ENCODE measurements around the gene PRPF8.

PRPF8 gene

DNA sequence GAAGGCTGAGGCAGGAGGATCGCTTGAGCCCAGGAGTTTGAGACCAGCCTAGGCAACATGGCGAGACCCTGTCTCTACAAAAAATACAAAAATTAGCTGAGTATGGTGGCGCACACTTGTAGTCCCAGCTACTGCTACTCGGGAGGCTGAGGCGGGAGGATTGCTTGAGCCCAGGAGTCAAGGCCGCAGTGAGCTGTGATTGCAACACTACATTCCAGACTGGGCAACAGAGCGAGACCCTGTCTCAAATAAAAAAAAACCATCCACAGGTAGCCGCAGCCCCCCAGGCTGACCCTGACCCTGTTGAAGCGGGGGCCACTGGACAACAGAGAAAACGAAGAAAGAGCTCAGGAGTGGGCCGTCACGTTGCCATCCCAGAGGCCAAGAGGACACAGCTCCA lies 60.0 kb downstream of the PRPF8 start:
- no peak for DNase-seq

DNA sequence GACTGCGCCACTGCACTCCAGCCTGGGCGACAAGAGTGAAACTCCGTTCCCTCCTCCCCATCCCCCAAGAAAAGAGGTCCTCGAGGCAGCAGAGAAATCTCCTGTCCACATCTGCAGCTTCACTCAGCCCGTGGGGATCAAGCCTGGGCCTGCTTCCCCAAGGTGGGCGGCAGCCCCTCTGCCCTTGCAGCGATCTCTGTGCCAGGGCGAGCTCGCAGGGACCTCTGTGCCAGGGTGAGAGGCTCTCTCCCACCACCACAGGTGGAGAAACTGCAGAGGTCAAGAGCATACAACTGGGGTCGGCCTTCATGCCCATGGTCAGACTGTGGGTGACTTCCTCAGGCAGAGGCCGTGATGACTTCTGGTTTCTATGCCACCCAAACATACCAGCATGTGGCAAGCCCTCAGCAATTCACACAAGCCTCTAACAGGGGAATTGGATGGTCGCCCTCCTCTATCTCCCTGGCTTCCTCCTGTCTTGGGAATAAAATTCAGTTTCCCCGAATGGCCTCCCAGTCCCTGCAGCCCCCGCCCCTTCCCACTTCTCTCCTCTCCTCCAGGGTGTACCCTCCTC lies 61.5 kb downstream of the PRPF8 start:
- no peak for DNase-seq

GRCh38 chr17:1621273-1621954 lies 63.3 kb downstream of the PRPF8 start:
- no peak for DNase-seq

DNA sequence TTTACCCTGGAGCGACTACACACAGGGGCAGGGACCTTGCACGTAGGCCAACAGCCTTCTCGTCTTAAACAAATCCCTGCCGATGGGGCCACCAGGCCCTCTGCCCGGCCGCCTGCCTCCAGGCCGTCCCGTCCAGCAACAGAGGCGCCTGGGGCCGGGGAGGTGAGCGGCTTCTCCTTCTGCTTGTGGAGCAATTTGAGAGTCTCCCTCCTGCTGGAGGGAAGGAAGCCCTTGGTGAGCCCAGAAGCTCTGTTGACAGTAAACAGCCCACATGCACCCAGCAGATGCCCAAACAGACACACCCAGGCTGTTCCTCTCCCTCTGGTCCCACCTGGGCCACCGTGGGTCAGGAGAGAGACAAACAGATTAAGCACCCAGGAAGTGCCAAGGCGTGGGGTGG lies 64.2 kb downstream of the PRPF8 start:
- DNase-seq: no peak

- no peak for DNase-seq
These were observed 67.0 kb downstream of the PRPF8 start for GRCh38 chr17:1617620-1618174.

- DNase-seq: no peak
These were observed 68.6 kb downstream of the PRPF8 start for GRCh38 chr17:1616101-1616500.

DNA sequence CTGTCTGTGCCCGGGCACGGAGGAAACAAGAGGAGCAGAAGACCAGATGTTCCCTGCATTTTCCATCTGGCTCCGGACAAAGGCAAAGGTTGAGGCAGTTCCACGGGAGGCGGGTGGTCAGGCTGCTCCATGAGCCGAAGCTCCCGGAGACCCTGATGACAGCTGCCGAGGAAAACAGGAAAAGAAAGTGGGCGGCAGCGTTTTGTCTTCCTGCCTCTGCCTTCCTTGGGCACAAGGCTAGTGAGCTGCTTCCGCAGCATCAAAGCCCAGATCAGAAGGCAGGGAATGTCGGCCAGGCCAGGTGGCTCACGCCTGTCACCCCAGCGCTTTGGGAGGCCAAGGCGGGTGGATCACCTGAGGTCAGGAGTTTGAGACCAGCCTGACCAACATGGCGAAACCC lies 72.3 kb downstream of the PRPF8 start:
- no peak for DNase-seq

DNA sequence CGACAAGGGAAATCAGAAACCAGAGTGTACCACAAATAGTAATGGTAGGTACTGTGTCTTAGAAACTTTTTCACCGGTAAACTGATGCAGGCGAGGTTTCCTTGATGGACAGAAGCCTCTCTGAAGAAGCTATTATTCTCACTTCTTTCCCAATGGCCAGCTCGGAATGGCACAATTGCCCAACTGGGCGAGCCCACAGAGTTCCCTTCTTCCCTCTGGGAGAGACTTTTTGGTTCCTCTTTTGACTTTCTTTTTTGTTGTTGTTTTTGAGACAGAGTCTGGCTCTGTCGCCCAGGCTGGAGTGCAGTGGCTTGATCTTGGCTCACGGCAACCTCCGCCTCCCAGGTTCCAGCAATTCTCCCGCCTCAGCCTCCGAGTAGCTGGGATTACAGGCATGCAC lies 73.0 kb downstream of the PRPF8 start:
- no peak for DNase-seq

GRCh38 chr17:1608676-1609075 lies 76.0 kb downstream of the PRPF8 start:
- no peak for DNase-seq

- no peak for DNase-seq
These were observed 76.7 kb downstream of the PRPF8 start for GRCh38 chr17:1607971-1608320.

- no peak for DNase-seq
These were observed 78.2 kb downstream of the PRPF8 start for GRCh38 chr17:1606352-1606985.

- no peak for DNase-seq
These were observed 78.9 kb downstream of the PRPF8 start for GRCh38 chr17:1605681-1606351.

DNA sequence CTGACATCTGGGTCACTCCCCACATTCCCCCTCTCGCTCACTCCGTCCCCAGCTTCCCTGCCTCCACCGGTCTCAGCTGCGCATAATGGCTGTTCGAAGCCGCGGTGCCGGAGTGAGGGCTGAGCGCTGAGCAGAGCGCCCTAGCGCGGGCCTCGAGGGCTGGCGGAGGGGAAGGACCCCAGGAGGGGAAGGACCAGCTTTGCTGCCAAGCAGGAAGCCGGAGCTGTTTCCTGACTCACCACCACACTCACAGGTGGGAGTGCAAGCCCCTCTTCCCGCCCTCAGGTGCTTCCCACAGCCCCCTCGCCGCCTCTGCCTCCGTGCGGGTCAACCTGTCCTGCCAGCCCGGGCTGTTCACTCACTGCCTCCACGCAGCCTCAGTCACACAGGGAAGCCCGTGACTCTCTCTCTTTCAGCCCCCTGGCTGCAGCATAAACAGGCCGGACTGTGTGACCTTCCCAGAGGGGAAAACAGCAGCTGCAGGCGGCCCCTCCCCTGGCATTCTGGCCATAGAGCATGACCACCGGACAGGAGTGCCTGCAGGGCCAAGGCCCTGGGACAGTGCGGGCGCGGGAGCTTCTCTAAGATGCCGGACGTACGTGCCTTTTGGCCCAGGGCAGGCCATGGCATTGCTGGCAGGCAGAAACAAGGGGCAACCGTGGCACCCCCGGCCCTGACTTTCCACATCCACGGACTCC lies 79.7 kb downstream of the PRPF8 start:
- no peak for DNase-seq

DNA sequence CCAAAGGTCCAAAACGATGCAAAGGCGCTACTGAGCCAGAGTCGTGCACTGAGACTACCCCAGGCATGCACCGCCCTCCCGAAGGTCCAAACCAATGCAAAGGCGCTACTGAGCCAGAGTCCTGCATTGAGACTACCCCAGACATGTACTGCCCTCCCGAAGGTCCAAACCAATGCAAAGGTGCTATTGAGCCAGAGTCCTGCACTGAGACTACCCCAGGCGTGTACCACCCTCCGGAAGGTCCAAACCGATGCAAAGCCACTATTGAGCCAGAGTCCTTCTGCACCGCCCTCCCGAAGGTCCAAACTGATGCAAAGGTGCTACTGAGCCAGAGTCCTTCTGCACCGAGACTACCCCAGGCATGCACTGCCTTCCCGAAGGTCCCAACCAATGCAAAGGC lies 83.1 kb downstream of the PRPF8 start:
- DNase-seq: no peak
